Tibial nerve (tissue), 4 donors: ENCODE measurements around the gene GALNT4. TPM values are rescaled to one million over a fixed set of nuclear protein-coding genes. Genes with fewer than 3 reads are reported as not detected.
A peak's percentile ranks its signal among the peaks of the same experiment; 100 is the strongest.

Source experiments
- DNase-seq, 2 donors: peaks; one replicate each; pipeline ENCODE4 v3.0.0-alpha.2; 2019; ENCODE audit warnings: low spot score in 2 of 2
- H3K27ac ChIP-seq, 4 donors: fragments of 200-600 bp; sonication (generic) in 3 of 4; one replicate each; pipeline ENCODE4 v1.5.1; 2017 to 2019; ENCODE audit warnings: mild to moderate bottlenecking in 1 of 4
- H3K27me3 ChIP-seq, 2 donors: fragments of 200-600 bp; sonication (generic) in 1 of 2; one replicate each; pipeline versions ENCODE4 v1.5.1 to v1.6.0; 2017 to 2019
- H3K36me3 ChIP-seq, 3 donors: fragments of 200-600 bp; sonication (generic); one replicate each; pipeline ENCODE4 v1.5.1; 2018 to 2019
- H3K4me1 ChIP-seq, 4 donors: fragments of 200-600 bp; sonication (generic) in 3 of 4; one replicate each; pipeline ENCODE4 v1.5.1; 2017 to 2019
- H3K4me3 ChIP-seq, 4 donors: fragments of 200-600 bp; sonication (generic) in 3 of 4; one replicate each; pipeline ENCODE4 v1.5.1; 2017 to 2019; ENCODE audit warnings: mild to moderate bottlenecking in 1 of 4, moderate library complexity in 1 of 4
- H3K9me3 ChIP-seq, 4 donors: fragments of 200-600 bp; sonication (generic) in 3 of 4; one replicate each; pipeline ENCODE4 v1.5.1; 2017 to 2019
- EP300 ChIP-seq, 2 donors: sonication (generic); formaldehyde crosslinking; IDR thresholded peaks; one replicate each; pipeline ENCODE4 v1.6.1; 2017; ENCODE audit warnings: antibody characterized with exemption in 2 of 2, mild to moderate bottlenecking in 1 of 2
- POLR2A ChIP-seq, 2 donors: fragments of 450-650 bp; IDR thresholded peaks; one replicate each; pipeline ENCODE4 v1.6.1; 2017; ENCODE audit warnings: antibody characterized with exemption in 2 of 2, mild to moderate bottlenecking in 2 of 2, moderate library complexity in 2 of 2
- WGBS, 2 donors: methylation state at CpG; one replicate each; pipeline ENCODE4 v1.1.5; 2018; 5-methylcytosine and 5-hydroxymethylcytosine counted together
- total RNA-seq, 4 donors: library from RNA; depleted of rRNA; stranded (reverse); fragments of >200 nt; gene quantifications; one replicate each; pipeline ENCODE4 v1.1.0, GENCODE V29; 2016
- TF ChIP-seq, protein P1 (sequence below), 5 experiments: fragments of 200-600 bp in 3 of 5; fragments of 450-650 bp in 2 of 5; sonication (generic) in 3 of 5; IDR thresholded peaks; one replicate each; pipeline ENCODE4 v1.5.1; 2016 to 2019; ENCODE audit warnings: antibody characterized with exemption in 5 of 5, mild to moderate bottlenecking in 3 of 5, moderate library complexity in 2 of 5

Gene GALNT4
- total RNA-seq, 4 donors from 2014 or later = 2.7 to 5.9 (median 5.0) TPM

DNA sequence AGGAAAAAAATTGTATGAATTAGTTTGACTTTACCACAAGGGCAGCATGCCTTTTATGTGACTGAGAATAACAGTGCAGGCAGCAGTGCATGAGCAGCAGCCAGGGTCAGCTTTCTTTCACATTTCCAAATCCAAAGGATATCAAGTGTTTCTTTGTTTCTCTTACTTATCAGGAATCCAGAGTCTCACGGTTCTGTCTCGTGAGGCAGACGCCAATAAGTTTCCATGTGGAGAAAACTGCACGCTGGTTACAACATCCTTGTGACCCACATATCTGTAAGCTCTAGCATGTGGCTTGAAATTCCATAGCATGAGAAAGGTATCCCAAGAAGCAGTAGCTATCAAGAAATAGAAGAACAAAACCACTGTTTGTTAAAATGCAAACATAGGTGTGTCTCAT lies 27.6 kb downstream of the GALNT4 start:
- Histone ChIP-seq H3K27me3 (no peaks in the 10 kb centered on the region), H3K4me1 (peaks cover 0 to 13% (median 4%) of the 10 kb centered on the region in 4 donors), H3K36me3 (no peaks in the 10 kb centered on the region), H3K4me3 (no peak overlapping the region), H3K9me3 (no peaks in the 10 kb centered on the region), H3K27ac (peak overlapping the region in 2 of 4 donors; percentile 41 to 72)
- TF ChIP-seq POLR2A (IDR thresholded peaks at IDR 0.05) (no peak), EP300 (IDR thresholded peaks at IDR 0.05) (no peak)
- TF ChIP-seq, protein P1, sequence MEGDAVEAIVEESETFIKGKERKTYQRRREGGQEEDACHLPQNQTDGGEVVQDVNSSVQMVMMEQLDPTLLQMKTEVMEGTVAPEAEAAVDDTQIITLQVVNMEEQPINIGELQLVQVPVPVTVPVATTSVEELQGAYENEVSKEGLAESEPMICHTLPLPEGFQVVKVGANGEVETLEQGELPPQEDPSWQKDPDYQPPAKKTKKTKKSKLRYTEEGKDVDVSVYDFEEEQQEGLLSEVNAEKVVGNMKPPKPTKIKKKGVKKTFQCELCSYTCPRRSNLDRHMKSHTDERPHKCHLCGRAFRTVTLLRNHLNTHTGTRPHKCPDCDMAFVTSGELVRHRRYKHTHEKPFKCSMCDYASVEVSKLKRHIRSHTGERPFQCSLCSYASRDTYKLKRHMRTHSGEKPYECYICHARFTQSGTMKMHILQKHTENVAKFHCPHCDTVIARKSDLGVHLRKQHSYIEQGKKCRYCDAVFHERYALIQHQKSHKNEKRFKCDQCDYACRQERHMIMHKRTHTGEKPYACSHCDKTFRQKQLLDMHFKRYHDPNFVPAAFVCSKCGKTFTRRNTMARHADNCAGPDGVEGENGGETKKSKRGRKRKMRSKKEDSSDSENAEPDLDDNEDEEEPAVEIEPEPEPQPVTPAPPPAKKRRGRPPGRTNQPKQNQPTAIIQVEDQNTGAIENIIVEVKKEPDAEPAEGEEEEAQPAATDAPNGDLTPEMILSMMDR (IDR thresholded peaks at IDR 0.05) = no peak
- WGBS, 2 donors = 45 to 61% methylated on average over 4 of the region's 4 CpGs
- peak in 1 of 2 donors; percentile 38 for DNase-seq

DNA sequence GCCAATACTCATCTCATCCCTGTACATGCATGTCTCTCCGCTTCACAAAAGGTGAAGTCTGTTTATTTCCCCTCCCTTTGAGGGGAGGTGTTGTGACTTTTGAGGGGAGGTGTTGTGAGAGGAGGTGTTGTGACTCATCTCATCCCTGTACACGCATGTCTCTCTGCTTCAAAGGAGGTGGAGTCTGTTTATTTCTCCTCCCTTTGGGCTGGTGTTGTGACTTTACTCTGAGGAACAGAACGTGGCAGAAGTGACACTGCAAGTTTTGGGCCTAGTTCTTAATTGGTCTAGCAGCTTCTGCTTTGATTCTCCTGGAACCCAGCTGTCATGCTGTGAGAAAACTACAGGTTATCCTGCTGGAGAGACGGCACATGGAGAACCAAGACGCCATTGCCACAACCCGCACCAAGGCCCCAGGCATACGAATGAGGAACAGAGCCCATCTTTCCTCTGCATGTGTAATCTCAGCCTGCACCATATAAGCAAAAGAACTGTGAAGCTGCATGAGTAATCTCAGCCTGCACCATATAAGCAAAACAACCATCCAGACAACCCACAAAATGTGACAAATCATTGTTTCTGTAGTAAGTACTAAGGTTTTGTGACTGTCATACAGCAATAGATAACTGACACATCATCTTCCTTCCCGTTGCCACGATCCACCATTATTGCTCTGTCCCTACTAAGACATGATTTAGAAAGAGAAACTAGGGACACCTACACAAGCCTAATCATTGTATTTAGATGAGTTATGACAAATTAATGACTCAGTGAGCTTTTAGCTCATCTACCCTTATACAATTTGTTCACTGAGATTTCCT lies 30.0 kb downstream of the GALNT4 start:
- no peak for DNase-seq
- Histone ChIP-seq H3K4me3 (no peak overlapping the region), H3K27me3 (no peaks in the 10 kb centered on the region), H3K4me1 (peaks cover 0 to 13% (median 4%) of the 10 kb centered on the region in 4 donors), H3K9me3 (no peaks in the 10 kb centered on the region), H3K36me3 (peaks cover 0 to 21% (median under 1%) of the 10 kb centered on the region in 3 donors), H3K27ac (no peak overlapping the region)
- TF ChIP-seq, protein P1 (IDR thresholded peaks at IDR 0.05) = no peak
- TF ChIP-seq POLR2A (IDR thresholded peaks at IDR 0.05) (no peak), EP300 (IDR thresholded peaks at IDR 0.05) (no peak)
- 92% methylated on average over 9 of the region's 9 CpGs for WGBS, 2 donors

DNA sequence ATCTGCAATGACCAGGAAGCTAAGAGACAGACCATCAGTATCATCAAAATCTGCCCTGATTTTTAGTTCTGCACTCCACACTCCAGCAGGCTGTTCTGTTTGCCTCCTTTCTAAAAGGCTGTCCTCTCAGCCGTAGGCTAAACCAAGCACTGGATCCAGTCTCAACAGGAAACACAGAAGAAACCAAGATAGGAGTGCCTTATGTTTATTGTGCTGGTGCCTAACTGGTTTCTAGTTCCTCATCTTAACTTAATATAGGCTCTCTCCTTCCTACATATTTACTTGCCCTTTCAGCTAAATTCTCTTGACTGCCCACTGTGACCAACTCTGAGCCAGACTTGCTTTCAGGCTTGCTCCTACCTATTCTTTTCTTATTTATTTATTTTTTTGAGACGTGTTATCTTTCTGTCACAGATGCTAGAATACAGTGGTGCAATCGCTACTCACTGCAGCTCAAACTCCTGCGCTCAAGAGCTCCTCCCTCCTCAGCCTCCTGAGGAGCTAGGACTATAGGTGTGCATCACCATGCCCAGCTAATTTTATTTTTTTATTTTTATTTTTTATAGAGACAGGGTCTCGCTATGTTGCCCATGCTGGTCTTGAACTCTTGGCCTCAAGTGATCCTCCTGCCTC lies 30.8 kb downstream of the GALNT4 start:
- DNase-seq = no peak
- peaks cover 0 to 10% (median 4%) of the 10 kb centered on the region in 4 donors for H3K4me1 ChIP-seq
- 90 to 93% methylated on average over 5 of the region's 5 CpGs for WGBS, 2 donors
- H3K27ac ChIP-seq = no peak overlapping the region
- TF ChIP-seq EP300 (IDR thresholded peaks at IDR 0.05) = no peak
- TF ChIP-seq, protein P1 (IDR thresholded peaks at IDR 0.05) = no peak
- no peak overlapping the region for H3K4me3 ChIP-seq
- peaks cover 0 to 30% (median 7%) of the 10 kb centered on the region in 3 donors for H3K36me3 ChIP-seq
- no peaks in the 10 kb centered on the region for H3K9me3 ChIP-seq
- H3K27me3 ChIP-seq = no peaks in the 10 kb centered on the region

DNA sequence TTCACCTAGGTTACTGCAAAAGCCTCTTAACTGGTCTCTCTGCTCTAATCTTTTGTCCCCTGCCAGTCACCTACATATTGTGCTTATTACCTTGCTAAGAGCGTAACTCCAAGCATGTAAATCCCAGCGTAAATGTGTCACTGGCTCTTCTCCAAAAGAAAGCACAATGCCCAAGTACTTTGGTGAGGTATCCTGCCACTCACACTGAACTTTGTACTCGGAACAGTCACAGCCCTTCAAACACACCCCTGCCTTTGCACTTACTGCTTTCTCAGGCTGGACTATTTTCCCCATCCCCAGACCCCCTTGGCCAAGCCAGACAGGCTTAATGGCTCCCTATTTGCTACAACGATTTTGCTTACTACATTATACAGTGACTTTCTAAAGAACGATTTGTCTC lies 31.7 kb downstream of the GALNT4 start:
- 73 to 76% methylated on average over 5 of the region's 5 CpGs for WGBS, 2 donors
- TF ChIP-seq, protein P1 (IDR thresholded peaks at IDR 0.05) = no peak
- TF ChIP-seq EP300 (IDR thresholded peaks at IDR 0.05) (no peak), POLR2A (IDR thresholded peaks at IDR 0.05) (no peak)
- no peak overlapping the region for H3K4me3 ChIP-seq
- no peaks in the 10 kb centered on the region for H3K9me3 ChIP-seq
- no peak for DNase-seq
- H3K27me3 ChIP-seq = no peaks in the 10 kb centered on the region
- H3K27ac ChIP-seq = no peak overlapping the region
- H3K36me3 ChIP-seq = peaks cover 0 to 39% (median 7%) of the 10 kb centered on the region in 3 donors
- H3K4me1 ChIP-seq = peaks cover 0 to 8% (median 3%) of the 10 kb centered on the region in 4 donors

DNA sequence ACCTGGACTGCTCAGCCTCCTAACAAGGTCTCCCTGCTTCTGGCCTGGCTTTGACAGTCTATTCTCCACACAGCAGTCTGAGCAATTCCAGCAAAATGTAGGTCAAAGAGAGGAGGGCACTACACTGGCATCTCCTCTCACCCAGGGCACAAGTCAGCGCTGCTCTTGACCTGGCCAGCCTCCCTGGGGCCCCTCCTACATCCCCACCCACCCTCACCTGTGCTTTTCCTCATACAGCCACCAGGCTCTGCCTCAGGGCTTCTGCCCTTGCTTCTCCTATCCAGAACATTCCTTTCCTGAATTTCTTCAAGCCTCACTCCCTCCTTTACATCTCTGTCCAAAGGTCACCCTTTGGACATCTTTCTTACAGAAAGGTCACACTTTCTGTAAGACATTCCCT lies 33.7 kb downstream of the GALNT4 start:
- H3K27ac ChIP-seq = no peak overlapping the region
- DNase-seq = no peak
- TF ChIP-seq, protein P1 (IDR thresholded peaks at IDR 0.05) = no peak
- TF ChIP-seq POLR2A (IDR thresholded peaks at IDR 0.05) (no peak), EP300 (IDR thresholded peaks at IDR 0.05) (no peak)
- no peak overlapping the region for H3K4me3 ChIP-seq
- no peaks in the 10 kb centered on the region for H3K4me1 ChIP-seq
- no peaks in the 10 kb centered on the region for H3K27me3 ChIP-seq
- H3K36me3 ChIP-seq = peaks cover 0 to 56% (median 7%) of the 10 kb centered on the region in 3 donors
- WGBS, 2 donors = 94 to 95% methylated on average over 1 of the region's 1 CpG
- H3K9me3 ChIP-seq = no peaks in the 10 kb centered on the region
